PC-3 (cell line): ENCODE data around the gene LRP10. TPM values are rescaled to one million over a fixed set of nuclear protein-coding genes. Genes with fewer than 3 reads are reported as not detected.

ENCODE experiments used
- ATAC-seq: fragments of 200-7000 bp; cut with Tn5 transposase; 2 replicates; pipeline ENCODE4 v1.9.1; 2020; ENCODE audit warnings: mild to moderate bottlenecking, moderate library complexity
- BruUV-seq: library from RNA; stranded (reverse); fragments of 400-500 nt; replicated peaks from 2 replicates; lab custom pipeline; 2021; lab: Mats Ljungman, UMichigan
- CTCF ChIA-PET: fragments of 300-600 bp; sonication (Branson Sonifier 250); formaldehyde crosslinking; loops from one replicate; lab custom pipeline; 2022; ENCODE audit warnings: antibody characterized with exemption; lab: Charles Lee
- POLR2A ChIA-PET: fragments of 300-600 bp; sonication (Branson Sonifier 250); formaldehyde crosslinking; loops from one replicate; lab custom pipeline; 2022; ENCODE audit warnings: antibody characterized with exemption; ENCODE audit not compliant: unreplicated experiment; lab: Charles Lee
- DNase-seq: peaks from one replicate; pipeline ENCODE4 v3.0.0-alpha.2; 2015
- H2AFZ ChIP-seq: fragments of 300-600 bp; sonication (generic); 2 replicates; pipeline ENCODE4 v1.6.0; 2016; ENCODE audit warnings: antibody characterized with exemption, low read length
- H3F3A ChIP-seq: fragments of 300-600 bp; sonication (generic); one replicate; pipeline ENCODE4 v1.6.0; 2017; ENCODE audit warnings: antibody characterized with exemption, low read length, control low read depth, mild to moderate bottlenecking; ENCODE audit not compliant: unreplicated experiment
- H3K27ac ChIP-seq: fragments of 300-600 bp; sonication (generic); 2 replicates; pipeline ENCODE4 v1.5.1; 2016; ENCODE audit warnings: mild to moderate bottlenecking, low read length
- H3K27me3 ChIP-seq: fragments of 300-600 bp; sonication (generic); 2 replicates; pipeline ENCODE4 v1.6.1; 2016; ENCODE audit warnings: low read length, mixed read lengths
- H3K36me3 ChIP-seq: fragments of 300-600 bp; sonication (generic); 2 replicates; pipeline ENCODE4 v1.6.1; 2016; ENCODE audit warnings: low read depth, mixed run types, low read length, mixed read lengths
- H3K4me1 ChIP-seq: fragments of 300-600 bp; sonication (generic); 2 replicates; pipeline ENCODE4 v1.5.1; 2016; ENCODE audit warnings: low read length; ENCODE audit not compliant: insufficient read depth
- H3K4me2 ChIP-seq: fragments of 300-600 bp; sonication (generic); 2 replicates; pipeline ENCODE4 v1.6.0; 2016; ENCODE audit warnings: low read length
- H3K4me3 ChIP-seq: fragments of 300-600 bp; sonication (generic); 2 replicates; pipeline ENCODE4 v1.5.1; 2016; ENCODE audit warnings: mild to moderate bottlenecking, low read length, mixed read lengths
- H3K79me2 ChIP-seq: fragments of 300-600 bp; sonication (generic); 2 replicates; pipeline ENCODE4 v1.6.1; 2017; ENCODE audit warnings: low read length, mixed read lengths
- H3K9ac ChIP-seq: fragments of 300-600 bp; sonication (generic); 2 replicates; pipeline ENCODE4 v1.6.0; 2016; ENCODE audit warnings: mild to moderate bottlenecking, low read length
- H3K9me2 ChIP-seq: fragments of 300-600 bp; sonication (generic); replicated peaks from 2 replicates; pipeline ENCODE4 v1.6.1; 2016; ENCODE audit warnings: mixed run types, low read length, mixed read lengths
- H3K9me3 ChIP-seq: fragments of 300-600 bp; sonication (generic); 2 replicates; pipeline ENCODE4 v1.6.1; 2016; ENCODE audit warnings: low read length, mixed read lengths
- H4K20me1 ChIP-seq: fragments of 300-600 bp; sonication (generic); 2 replicates; pipeline ENCODE4 v1.6.1; 2016; ENCODE audit warnings: low read length, mixed read lengths
- EZH2 ChIP-seq: fragments of 300-600 bp; sonication (generic); IDR thresholded peaks from one replicate; pipeline ENCODE4 v1.6.1; 2017; ENCODE audit warnings: antibody characterized with exemption, mild to moderate bottlenecking, low read length; ENCODE audit not compliant: unreplicated experiment
- EZH2phosphoT487 ChIP-seq: fragments of 300-600 bp; sonication (generic); IDR thresholded peaks from 2 replicates; pipeline ENCODE4 v1.6.1; 2018; ENCODE audit warnings: mild to moderate bottlenecking, antibody characterized with exemption, low read length, borderline replicate concordance
- intact Hi-C: fragments of 100-400 bp; cut with micrococcal nuclease; formaldehyde crosslinking; loops from 2 replicates; pipeline ENCODE4 v1.9.0; 2023
- total RNA-seq: library from RNA; depleted of rRNA; stranded (reverse); fragments of >200 nt; gene quantifications from 2 replicates; pipeline ENCODE4 v1.2.3, GENCODE V29; 2014
- TF ChIP-seq, protein P1 (sequence below): fragments of 300-600 bp; sonication (generic); conservative IDR thresholded peaks from 2 replicates; pipeline ENCODE4 v1.5.1; 2017; ENCODE audit warnings: antibody characterized with exemption, low read depth, mild to moderate bottlenecking, low read length

The LRP10 gene
- total RNA-seq, 1 experiment from 2014 or later: 46.5 TPM

DNA sequence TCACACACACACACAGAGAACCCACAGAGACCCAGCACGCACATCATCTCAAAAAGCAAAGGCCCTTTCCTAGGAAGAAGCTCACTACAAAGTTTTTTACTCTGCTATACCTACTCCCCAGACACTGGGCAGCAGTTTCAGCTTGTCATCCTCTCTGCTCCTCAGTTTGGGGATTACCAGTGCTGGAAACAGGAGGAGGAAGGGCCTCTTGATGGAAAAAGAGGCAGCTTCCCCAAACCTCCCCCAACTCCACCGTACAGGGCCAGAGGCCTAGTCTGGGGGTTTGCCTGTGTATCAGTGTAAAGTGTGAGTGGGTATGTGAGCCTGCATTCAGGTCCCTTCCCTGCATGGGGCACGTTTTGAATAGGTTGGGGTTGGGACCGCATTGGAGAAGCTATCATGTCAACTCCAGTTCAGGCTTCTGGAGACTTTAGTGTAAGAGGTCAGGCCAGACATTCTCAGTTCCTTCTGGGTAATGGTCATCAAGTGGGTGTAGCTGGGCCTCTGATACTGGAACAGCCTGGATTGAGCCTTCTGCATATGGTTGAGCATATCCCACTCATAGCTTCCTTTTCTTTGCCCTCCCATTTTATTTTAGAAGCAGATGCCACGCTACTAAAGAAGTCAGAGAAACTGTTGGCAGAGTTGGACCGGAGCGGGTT is 12.7 kb downstream of the LRP10 start:
- no peak overlapping the region for H3K27ac ChIP-seq
- no peak overlapping the region for H3K4me3 ChIP-seq
- H2AFZ ChIP-seq: no peak overlapping the region
- no peaks in the 10 kb centered on the region for H3K36me3 ChIP-seq
- no peaks in the 10 kb centered on the region for H3K9me2 ChIP-seq
- ChIA-PET POLR2A (interaction anchor here (0.7 kb wide), 1 partner anchor 16 kb away, joined by 5 read pairs; no protein-coding TSS in a partner anchor), CTCF (interaction anchor here (0.6 to 0.8 kb wide), 2 partner anchors 55 to 103 kb away, joined by 5 to 7 read pairs; no protein-coding TSS in a partner anchor)
- intact Hi-C loops: no loop called here
- H3K27me3 ChIP-seq: no peaks in the 10 kb centered on the region
- TF ChIP-seq EZH2phosphoT487 (no peak), EZH2 (no peak)
- TF ChIP-seq, protein P1, sequence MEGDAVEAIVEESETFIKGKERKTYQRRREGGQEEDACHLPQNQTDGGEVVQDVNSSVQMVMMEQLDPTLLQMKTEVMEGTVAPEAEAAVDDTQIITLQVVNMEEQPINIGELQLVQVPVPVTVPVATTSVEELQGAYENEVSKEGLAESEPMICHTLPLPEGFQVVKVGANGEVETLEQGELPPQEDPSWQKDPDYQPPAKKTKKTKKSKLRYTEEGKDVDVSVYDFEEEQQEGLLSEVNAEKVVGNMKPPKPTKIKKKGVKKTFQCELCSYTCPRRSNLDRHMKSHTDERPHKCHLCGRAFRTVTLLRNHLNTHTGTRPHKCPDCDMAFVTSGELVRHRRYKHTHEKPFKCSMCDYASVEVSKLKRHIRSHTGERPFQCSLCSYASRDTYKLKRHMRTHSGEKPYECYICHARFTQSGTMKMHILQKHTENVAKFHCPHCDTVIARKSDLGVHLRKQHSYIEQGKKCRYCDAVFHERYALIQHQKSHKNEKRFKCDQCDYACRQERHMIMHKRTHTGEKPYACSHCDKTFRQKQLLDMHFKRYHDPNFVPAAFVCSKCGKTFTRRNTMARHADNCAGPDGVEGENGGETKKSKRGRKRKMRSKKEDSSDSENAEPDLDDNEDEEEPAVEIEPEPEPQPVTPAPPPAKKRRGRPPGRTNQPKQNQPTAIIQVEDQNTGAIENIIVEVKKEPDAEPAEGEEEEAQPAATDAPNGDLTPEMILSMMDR: no peak
- H4K20me1 ChIP-seq: no peaks in the 10 kb centered on the region
- no peak for DNase-seq
- no TSS peak for BruUV-seq
- ATAC-seq: no peak
- H3K4me1 ChIP-seq: peaks cover 29% of the 10 kb centered on the region
- no peak overlapping the region for H3K4me2 ChIP-seq
- H3F3A ChIP-seq: no peaks in the 10 kb centered on the region
- no peak overlapping the region for H3K9ac ChIP-seq
- H3K79me2 ChIP-seq: peaks cover 11% of the 10 kb centered on the region
- H3K9me3 ChIP-seq: no peaks in the 10 kb centered on the region

- Histone ChIP-seq H3K79me2 (peaks cover 11% of the 10 kb centered on the region), H3K27me3 (no peaks in the 10 kb centered on the region), H3K27ac (no peak overlapping the region), H3F3A (no peaks in the 10 kb centered on the region), H3K4me3 (no peak overlapping the region), H3K9ac (no peak overlapping the region), H3K36me3 (no peaks in the 10 kb centered on the region), H2AFZ (no peak overlapping the region), H3K4me1 (peaks cover 29% of the 10 kb centered on the region), H3K9me2 (no peaks in the 10 kb centered on the region), H3K9me3 (no peaks in the 10 kb centered on the region), H3K4me2 (no peak overlapping the region), H4K20me1 (no peaks in the 10 kb centered on the region)
- intact Hi-C loops: no loop called here
- DNase-seq: no peak
- ChIA-PET CTCF (interaction anchor here (0.8 kb wide), 1 partner anchor 102 kb away, joined by 5 read pairs; no protein-coding TSS in a partner anchor), POLR2A (no interaction called here)
- TF ChIP-seq, protein P1: no peak
- TF ChIP-seq EZH2 (no peak), EZH2phosphoT487 (no peak)
- BruUV-seq: no TSS peak
- ATAC-seq: no peak
Measured at GRCh38 chr14:22884738-22885523, 13.4 kb downstream of the LRP10 start.
